ENCODE results near the gene TSSK1B.

Gene TSSK1B

GRCh38 chr5:113397046-113397445 lies 37.7 kb downstream of the TSSK1B start:
- TF ChIP-seq, protein P1, sequence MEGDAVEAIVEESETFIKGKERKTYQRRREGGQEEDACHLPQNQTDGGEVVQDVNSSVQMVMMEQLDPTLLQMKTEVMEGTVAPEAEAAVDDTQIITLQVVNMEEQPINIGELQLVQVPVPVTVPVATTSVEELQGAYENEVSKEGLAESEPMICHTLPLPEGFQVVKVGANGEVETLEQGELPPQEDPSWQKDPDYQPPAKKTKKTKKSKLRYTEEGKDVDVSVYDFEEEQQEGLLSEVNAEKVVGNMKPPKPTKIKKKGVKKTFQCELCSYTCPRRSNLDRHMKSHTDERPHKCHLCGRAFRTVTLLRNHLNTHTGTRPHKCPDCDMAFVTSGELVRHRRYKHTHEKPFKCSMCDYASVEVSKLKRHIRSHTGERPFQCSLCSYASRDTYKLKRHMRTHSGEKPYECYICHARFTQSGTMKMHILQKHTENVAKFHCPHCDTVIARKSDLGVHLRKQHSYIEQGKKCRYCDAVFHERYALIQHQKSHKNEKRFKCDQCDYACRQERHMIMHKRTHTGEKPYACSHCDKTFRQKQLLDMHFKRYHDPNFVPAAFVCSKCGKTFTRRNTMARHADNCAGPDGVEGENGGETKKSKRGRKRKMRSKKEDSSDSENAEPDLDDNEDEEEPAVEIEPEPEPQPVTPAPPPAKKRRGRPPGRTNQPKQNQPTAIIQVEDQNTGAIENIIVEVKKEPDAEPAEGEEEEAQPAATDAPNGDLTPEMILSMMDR (conservative IDR thresholded peaks at IDR 0.05), result no peak
- no peak overlapping the region for H3K27ac ChIP-seq

DNA sequence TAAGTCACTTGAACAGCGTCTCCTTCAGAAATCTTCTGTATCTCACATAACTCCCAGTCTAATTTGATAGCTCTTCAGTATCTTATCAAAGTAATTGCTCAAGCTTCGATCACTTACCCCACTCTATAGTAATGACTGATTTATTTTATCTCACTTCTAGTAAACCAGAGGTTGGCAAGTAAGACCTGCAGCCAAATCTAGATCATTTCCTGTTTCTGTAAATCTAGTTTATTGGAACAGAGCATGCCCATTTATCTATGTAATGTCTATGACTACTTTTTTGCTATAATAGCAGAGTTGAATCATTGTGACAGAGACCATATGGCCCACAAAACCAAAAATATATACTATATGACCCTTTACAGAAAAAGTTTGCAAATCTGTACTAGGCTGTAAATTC lies 40.1 kb downstream of the TSSK1B start:
- H3K27ac ChIP-seq, result no peak overlapping the region; the same call in 1 of the 2 replicates
- TF ChIP-seq, protein P1 (conservative IDR thresholded peaks at IDR 0.05), result no peak

- H3K27ac ChIP-seq, result no peak overlapping the region
- TF ChIP-seq, protein P1 (conservative IDR thresholded peaks at IDR 0.05), result no peak
These were observed 44.6 kb downstream of the TSSK1B start for GRCh38 chr5:113390224-113390623.

- no peak overlapping the region for H3K27ac ChIP-seq
- TF ChIP-seq, protein P1 (conservative IDR thresholded peaks at IDR 0.05), result no peak
These were observed 45.7 kb downstream of the TSSK1B start for GRCh38 chr5:113389116-113389515.

GRCh38 chr5:113387844-113388243 lies 46.9 kb downstream of the TSSK1B start:
- no peak overlapping the region for H3K27ac ChIP-seq
- TF ChIP-seq, protein P1 (conservative IDR thresholded peaks at IDR 0.05), result no peak

DNA sequence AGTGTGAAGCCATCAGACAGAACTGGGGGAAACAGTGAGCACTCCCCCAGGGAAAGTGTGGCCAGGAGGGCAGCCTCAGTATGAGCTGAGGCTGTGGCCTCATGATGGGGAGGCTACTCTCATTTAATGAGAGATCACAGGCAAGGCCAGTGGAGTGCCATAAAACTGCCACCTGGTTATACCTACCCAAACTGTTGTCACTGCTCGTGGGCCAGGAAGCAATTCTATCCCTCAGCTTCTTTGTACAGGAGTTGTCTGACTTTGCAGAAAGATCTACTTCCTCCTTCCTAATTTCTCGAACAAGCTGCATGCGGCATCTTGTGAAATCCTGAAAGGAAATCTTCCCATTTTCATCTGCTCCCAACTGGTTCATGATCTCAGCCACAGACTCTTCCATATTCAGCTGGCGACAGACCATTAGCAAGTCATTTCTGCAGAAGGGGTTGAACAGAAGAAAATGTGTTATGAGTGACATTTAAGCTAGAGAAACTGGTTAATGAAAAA lies 50.0 kb downstream of the TSSK1B start:
- TF ChIP-seq, protein P1 (conservative IDR thresholded peaks at IDR 0.05), result no peak

GRCh38 chr5:113382731-113383130 lies 52.1 kb downstream of the TSSK1B start:
- TF ChIP-seq, protein P1 (conservative IDR thresholded peaks at IDR 0.05), result no peak
- no peak overlapping the region for H3K27ac ChIP-seq

More for the DNA sequence above, 50.0 kb downstream of the TSSK1B start:
- no peak overlapping the region for H3K27ac ChIP-seq
